Liver (tissue), 9 donors: ENCODE results near the gene FLNC. TPM values are rescaled to one million over a fixed set of nuclear protein-coding genes. Genes with fewer than 3 reads are reported as not detected.

Experiments
- DNase-seq: peaks from one replicate; pipeline ENCODE4 v3.0.0-alpha.2; 2017; ENCODE audit warnings: low spot score
- H3K27ac ChIP-seq, 2 donors: one replicate each; pipeline ENCODE4 v1.7.0; 2013; ENCODE audit warnings: inconsistent platforms in 2 of 2, low read length in 2 of 2, control low read depth in 1 of 2, low read depth in 1 of 2, mild to moderate bottlenecking in 1 of 2
- H3K27me3 ChIP-seq, 4 donors: one replicate each; pipeline versions ENCODE4 v1.6.1 to v1.7.0; 2013; ENCODE audit warnings: low read length in 3 of 4, inconsistent platforms in 1 of 4, mild to moderate bottlenecking in 1 of 4, moderate library complexity in 1 of 4; ENCODE audit not compliant: control insufficient read depth in 4 of 4, insufficient read depth in 4 of 4
- H3K36me3 ChIP-seq, 4 donors: one replicate each; pipeline versions ENCODE4 v1.6.1 to v1.7.0; 2013; ENCODE audit warnings: low read length in 3 of 4, mild to moderate bottlenecking in 3 of 4, low read depth in 1 of 4, moderate library complexity in 1 of 4; ENCODE audit not compliant: control insufficient read depth in 4 of 4, insufficient read depth in 3 of 4
- H3K4me1 ChIP-seq, 4 donors: one replicate each; pipeline versions ENCODE4 v1.6.1 to v1.7.0; 2013; ENCODE audit warnings: low read length in 3 of 4, mild to moderate bottlenecking in 3 of 4, moderate library complexity in 1 of 4; ENCODE audit not compliant: control insufficient read depth in 4 of 4, insufficient read depth in 4 of 4
- H3K4me3 ChIP-seq, 3 donors: one replicate each; pipeline versions ENCODE4 v1.6.1 to v1.7.0; 2013; ENCODE audit warnings: low read length in 3 of 3, control low read depth in 1 of 3, low read depth in 1 of 3, mild to moderate bottlenecking in 1 of 3
- H3K9ac ChIP-seq, 2 donors: one replicate each; pipeline ENCODE4 v1.7.0; 2013; ENCODE audit warnings: low read length in 2 of 2, mild to moderate bottlenecking in 2 of 2, moderate library complexity in 2 of 2, control low read depth in 1 of 2, low read depth in 1 of 2
- H3K9me3 ChIP-seq, 4 donors: one replicate each; pipeline versions ENCODE4 v1.6.1 to v1.7.0; 2013; ENCODE audit warnings: low read length in 3 of 4; ENCODE audit not compliant: control insufficient read depth in 4 of 4
- EGR1 ChIP-seq, 2 donors: IDR thresholded peaks; 2 replicates each; pipeline ENCODE4 v1.6.1; 2016 to 2018; ENCODE audit warnings: antibody characterized with exemption in 2 of 2, low read depth in 2 of 2
- FOXA1 ChIP-seq: IDR thresholded peaks from 2 replicates; pipeline ENCODE4 v1.6.1; 2016; ENCODE audit warnings: antibody characterized with exemption
- FOXA2 ChIP-seq: IDR thresholded peaks from 2 replicates; pipeline ENCODE4 v1.6.1; 2016; ENCODE audit warnings: antibody characterized with exemption
- GABPA ChIP-seq, 2 donors: IDR thresholded peaks in 1 of 2; conservative IDR thresholded peaks in 1 of 2; 2 replicates each; pipeline ENCODE4 v1.6.1; 2016; ENCODE audit warnings: antibody characterized with exemption in 2 of 2, mild to moderate bottlenecking in 1 of 2, moderate library complexity in 1 of 2
- HNF4A ChIP-seq, 2 donors: conservative IDR thresholded peaks; 2 replicates each; pipeline ENCODE4 v1.6.1; 2016; ENCODE audit warnings: antibody characterized with exemption in 2 of 2, mild to moderate bottlenecking in 2 of 2
- HNF4G ChIP-seq: IDR thresholded peaks from 2 replicates; pipeline ENCODE4 v1.6.1; 2016; ENCODE audit warnings: antibody characterized with exemption
- JUND ChIP-seq, 2 donors: IDR thresholded peaks; 2 replicates each; pipeline ENCODE4 v1.6.1; 2016; ENCODE audit warnings: antibody characterized with exemption in 2 of 2
- NR2F2 ChIP-seq: IDR thresholded peaks from 2 replicates; pipeline ENCODE4 v1.6.1; 2016; ENCODE audit warnings: antibody characterized with exemption
- RAD21 ChIP-seq, 2 donors: IDR thresholded peaks; 2 replicates each; pipeline ENCODE4 v1.6.1; 2016; ENCODE audit warnings: antibody characterized with exemption in 2 of 2, mild to moderate bottlenecking in 2 of 2
- RXRA ChIP-seq, 2 donors: IDR thresholded peaks; 2 replicates each; pipeline ENCODE4 v1.6.1; 2017 to 2018; ENCODE audit warnings: antibody characterized with exemption in 2 of 2, mild to moderate bottlenecking in 1 of 2
- SP1 ChIP-seq: IDR thresholded peaks from 2 replicates; pipeline ENCODE4 v1.6.1; 2018; ENCODE audit warnings: antibody characterized with exemption, mild to moderate bottlenecking
- TAF1 ChIP-seq: conservative IDR thresholded peaks from 2 replicates; pipeline ENCODE4 v1.6.1; 2016; ENCODE audit warnings: antibody characterized with exemption, mild to moderate bottlenecking
- WGBS: extraction: QIAGEN DNeasy Blood & Tissue Kit; methylation state at CpG from one replicate; pipeline ENCODE4 v1.1.7; 2013; 5-methylcytosine and 5-hydroxymethylcytosine counted together
- polyA plus RNA-seq, 2 donors: library from polyadenylated mRNA; stranded (reverse) in 1 of 2; unstranded in 1 of 2; fragments of 200-250 nt in 1 of 2; fragments of >200 nt in 1 of 2; fragmentation: Nextera tagmentation in 1 of 2; extraction: Ambion mirVana in 1 of 2; gene quantifications; one replicate each; pipeline versions ENCODE4 v1.2.1 to v1.2.3, GENCODE V29; 2013 to 2015
- total RNA-seq, 2 donors: library from RNA; depleted of rRNA; stranded (reverse); fragments of >200 nt; gene quantifications; one replicate each; pipeline ENCODE4 v1.2.3, GENCODE V29; 2014
- TF ChIP-seq, protein P1 (sequence below): IDR thresholded peaks from 2 replicates; pipeline ENCODE4 v1.6.1; 2016; ENCODE audit warnings: antibody characterized with exemption
- TF ChIP-seq, protein P2 (sequence below): IDR thresholded peaks from 2 replicates; pipeline ENCODE4 v1.6.1; 2016; ENCODE audit warnings: antibody characterized with exemption
- TF ChIP-seq, protein P3 (sequence below): IDR thresholded peaks from 2 replicates; pipeline ENCODE4 v1.6.1; 2016; ENCODE audit warnings: antibody characterized with exemption, mild to moderate bottlenecking
- TF ChIP-seq, protein P4 (sequence below): IDR thresholded peaks from 2 replicates; pipeline ENCODE4 v1.6.1; 2016; ENCODE audit warnings: antibody characterized with exemption
- TF ChIP-seq, protein P5 (sequence below): fragments of 150-350 bp; IDR thresholded peaks from 2 replicates; pipeline ENCODE4 v1.5.1; 2017; ENCODE audit warnings: improper control_type of control experiment, low read depth, low read length; ENCODE audit not compliant: missing input control
- donor health status: healthy.
- donor health status: healthy.
- donor health status: healthy.
- donor health status: healthy.
- donor health status: healthy.

The FLNC gene
- total and polyA plus RNA-seq, 4 donors = 0.03 to 2.3 (median 0.53) TPM

DNA sequence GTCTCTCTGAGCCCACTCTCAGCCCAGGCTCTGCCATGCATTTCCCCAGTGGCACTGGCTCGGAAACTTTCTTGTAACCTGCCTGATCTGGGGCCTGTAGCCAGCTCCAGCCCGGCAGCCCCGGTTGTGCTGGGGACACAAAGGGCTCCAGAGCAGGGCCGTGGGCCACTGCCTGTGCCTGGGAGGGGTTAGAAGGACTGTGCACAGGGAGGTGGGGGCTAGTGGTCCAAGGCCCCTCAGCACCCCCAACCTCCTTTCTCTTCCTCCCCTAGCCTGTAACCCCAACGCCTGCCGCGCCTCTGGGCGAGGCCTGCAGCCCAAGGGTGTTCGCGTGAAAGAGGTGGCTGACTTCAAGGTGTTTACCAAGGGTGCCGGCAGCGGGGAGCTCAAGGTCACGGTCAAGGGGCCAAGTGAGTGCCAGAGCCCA lies 9.6 kb downstream of the FLNC start:
- H3K27me3 ChIP-seq = no peaks in the 10 kb centered on the region
- H3K9ac ChIP-seq = no peak overlapping the region
- no peak overlapping the region for H3K4me3 ChIP-seq
- no peaks in the 10 kb centered on the region for H3K36me3 ChIP-seq
- DNase-seq = no peak
- H3K4me1 ChIP-seq = no peaks in the 10 kb centered on the region
- no peaks in the 10 kb centered on the region for H3K9me3 ChIP-seq
- TF ChIP-seq HNF4A (conservative IDR thresholded peaks at IDR 0.05) (no peak), GABPA (IDR thresholded peaks at IDR 0.05 in 1 of 2, conservative IDR thresholded peaks at IDR 0.05 in 1 of 2) (no peak), JUND (IDR thresholded peaks at IDR 0.05) (no peak), SP1 (no peak), TAF1 (no peak), RXRA (IDR thresholded peaks at IDR 0.05) (no peak), FOXA2 (no peak), HNF4G (no peak), RAD21 (IDR thresholded peaks at IDR 0.05) (no peak)
- TF ChIP-seq, protein P1, sequence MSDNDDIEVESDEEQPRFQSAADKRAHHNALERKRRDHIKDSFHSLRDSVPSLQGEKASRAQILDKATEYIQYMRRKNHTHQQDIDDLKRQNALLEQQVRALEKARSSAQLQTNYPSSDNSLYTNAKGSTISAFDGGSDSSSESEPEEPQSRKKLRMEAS = no peak
- TF ChIP-seq, protein P2, sequence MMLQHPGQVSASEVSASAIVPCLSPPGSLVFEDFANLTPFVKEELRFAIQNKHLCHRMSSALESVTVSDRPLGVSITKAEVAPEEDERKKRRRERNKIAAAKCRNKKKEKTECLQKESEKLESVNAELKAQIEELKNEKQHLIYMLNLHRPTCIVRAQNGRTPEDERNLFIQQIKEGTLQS = no peak
- no peak overlapping the region for H3K27ac ChIP-seq
- WGBS = 90% methylated on average over 13 of the region's 13 CpGs

DNA sequence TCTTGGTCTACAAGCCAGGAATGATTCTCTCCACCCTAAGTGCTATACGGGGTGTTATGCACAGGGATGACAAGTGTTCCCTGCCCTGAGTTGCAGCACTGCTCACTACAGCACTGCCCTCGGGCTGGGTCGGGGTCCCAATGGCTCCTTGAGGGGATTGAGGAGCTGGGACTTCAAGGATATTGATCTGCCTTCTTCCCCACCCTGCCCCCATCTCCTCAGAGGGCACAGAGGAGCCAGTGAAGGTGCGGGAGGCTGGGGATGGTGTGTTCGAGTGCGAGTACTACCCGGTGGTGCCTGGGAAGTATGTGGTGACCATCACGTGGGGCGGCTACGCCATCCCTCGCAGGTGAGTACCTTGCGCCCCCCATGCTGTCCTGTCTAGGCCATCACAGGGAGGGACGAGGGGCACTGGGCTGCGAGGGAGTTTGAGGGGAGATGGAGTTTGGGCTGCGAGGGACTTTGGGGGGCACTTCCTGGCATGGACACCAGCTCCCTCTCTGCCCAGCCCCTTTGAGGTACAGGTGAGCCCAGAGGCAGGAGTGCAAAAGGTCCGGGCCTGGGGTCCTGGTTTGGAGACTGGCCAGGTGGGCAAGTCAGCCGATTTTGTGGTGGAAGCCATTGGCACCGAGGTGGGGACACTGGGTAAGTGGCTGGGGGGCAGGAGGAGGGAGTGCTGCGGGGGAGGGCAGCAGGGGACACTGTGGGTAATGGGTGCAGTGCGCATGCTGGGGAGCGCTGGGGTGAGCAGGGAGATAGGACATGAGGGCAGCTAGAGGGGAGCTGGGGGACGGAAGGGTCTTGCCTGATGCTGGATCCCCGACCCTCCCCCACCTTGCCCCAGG lies 10.3 kb downstream of the FLNC start:
- no peaks in the 10 kb centered on the region for H3K4me1 ChIP-seq
- TF ChIP-seq NR2F2 (no peak), HNF4G (no peak), HNF4A (conservative IDR thresholded peaks at IDR 0.05) (no peak), SP1 (no peak), JUND (IDR thresholded peaks at IDR 0.05) (no peak), FOXA1 (no peak), EGR1 (IDR thresholded peaks at IDR 0.05; ENCODE audit: low read depth in 2 of 2) (no peak), FOXA2 (no peak), RXRA (IDR thresholded peaks at IDR 0.05) (no peak), GABPA (IDR thresholded peaks at IDR 0.05 in 1 of 2, conservative IDR thresholded peaks at IDR 0.05 in 1 of 2) (no peak)
- TF ChIP-seq, protein P1 = no peak
- TF ChIP-seq, protein P2 = no peak
- TF ChIP-seq, protein P3, sequence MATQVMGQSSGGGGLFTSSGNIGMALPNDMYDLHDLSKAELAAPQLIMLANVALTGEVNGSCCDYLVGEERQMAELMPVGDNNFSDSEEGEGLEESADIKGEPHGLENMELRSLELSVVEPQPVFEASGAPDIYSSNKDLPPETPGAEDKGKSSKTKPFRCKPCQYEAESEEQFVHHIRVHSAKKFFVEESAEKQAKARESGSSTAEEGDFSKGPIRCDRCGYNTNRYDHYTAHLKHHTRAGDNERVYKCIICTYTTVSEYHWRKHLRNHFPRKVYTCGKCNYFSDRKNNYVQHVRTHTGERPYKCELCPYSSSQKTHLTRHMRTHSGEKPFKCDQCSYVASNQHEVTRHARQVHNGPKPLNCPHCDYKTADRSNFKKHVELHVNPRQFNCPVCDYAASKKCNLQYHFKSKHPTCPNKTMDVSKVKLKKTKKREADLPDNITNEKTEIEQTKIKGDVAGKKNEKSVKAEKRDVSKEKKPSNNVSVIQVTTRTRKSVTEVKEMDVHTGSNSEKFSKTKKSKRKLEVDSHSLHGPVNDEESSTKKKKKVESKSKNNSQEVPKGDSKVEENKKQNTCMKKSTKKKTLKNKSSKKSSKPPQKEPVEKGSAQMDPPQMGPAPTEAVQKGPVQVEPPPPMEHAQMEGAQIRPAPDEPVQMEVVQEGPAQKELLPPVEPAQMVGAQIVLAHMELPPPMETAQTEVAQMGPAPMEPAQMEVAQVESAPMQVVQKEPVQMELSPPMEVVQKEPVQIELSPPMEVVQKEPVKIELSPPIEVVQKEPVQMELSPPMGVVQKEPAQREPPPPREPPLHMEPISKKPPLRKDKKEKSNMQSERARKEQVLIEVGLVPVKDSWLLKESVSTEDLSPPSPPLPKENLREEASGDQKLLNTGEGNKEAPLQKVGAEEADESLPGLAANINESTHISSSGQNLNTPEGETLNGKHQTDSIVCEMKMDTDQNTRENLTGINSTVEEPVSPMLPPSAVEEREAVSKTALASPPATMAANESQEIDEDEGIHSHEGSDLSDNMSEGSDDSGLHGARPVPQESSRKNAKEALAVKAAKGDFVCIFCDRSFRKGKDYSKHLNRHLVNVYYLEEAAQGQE = no peak
- TF ChIP-seq, protein P4, sequence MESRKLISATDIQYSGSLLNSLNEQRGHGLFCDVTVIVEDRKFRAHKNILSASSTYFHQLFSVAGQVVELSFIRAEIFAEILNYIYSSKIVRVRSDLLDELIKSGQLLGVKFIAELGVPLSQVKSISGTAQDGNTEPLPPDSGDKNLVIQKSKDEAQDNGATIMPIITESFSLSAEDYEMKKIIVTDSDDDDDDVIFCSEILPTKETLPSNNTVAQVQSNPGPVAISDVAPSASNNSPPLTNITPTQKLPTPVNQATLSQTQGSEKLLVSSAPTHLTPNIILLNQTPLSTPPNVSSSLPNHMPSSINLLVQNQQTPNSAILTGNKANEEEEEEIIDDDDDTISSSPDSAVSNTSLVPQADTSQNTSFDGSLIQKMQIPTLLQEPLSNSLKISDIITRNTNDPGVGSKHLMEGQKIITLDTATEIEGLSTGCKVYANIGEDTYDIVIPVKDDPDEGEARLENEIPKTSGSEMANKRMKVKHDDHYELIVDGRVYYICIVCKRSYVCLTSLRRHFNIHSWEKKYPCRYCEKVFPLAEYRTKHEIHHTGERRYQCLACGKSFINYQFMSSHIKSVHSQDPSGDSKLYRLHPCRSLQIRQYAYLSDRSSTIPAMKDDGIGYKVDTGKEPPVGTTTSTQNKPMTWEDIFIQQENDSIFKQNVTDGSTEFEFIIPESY = no peak
- TF ChIP-seq, protein P5, sequence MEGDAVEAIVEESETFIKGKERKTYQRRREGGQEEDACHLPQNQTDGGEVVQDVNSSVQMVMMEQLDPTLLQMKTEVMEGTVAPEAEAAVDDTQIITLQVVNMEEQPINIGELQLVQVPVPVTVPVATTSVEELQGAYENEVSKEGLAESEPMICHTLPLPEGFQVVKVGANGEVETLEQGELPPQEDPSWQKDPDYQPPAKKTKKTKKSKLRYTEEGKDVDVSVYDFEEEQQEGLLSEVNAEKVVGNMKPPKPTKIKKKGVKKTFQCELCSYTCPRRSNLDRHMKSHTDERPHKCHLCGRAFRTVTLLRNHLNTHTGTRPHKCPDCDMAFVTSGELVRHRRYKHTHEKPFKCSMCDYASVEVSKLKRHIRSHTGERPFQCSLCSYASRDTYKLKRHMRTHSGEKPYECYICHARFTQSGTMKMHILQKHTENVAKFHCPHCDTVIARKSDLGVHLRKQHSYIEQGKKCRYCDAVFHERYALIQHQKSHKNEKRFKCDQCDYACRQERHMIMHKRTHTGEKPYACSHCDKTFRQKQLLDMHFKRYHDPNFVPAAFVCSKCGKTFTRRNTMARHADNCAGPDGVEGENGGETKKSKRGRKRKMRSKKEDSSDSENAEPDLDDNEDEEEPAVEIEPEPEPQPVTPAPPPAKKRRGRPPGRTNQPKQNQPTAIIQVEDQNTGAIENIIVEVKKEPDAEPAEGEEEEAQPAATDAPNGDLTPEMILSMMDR = no peak
- no peak overlapping the region for H3K4me3 ChIP-seq
- DNase-seq = no peak
- H3K9me3 ChIP-seq = no peaks in the 10 kb centered on the region
- no peaks in the 10 kb centered on the region for H3K27me3 ChIP-seq
- WGBS = 89% methylated on average over 23 of the region's 23 CpGs
- no peaks in the 10 kb centered on the region for H3K36me3 ChIP-seq
- no peak overlapping the region for H3K27ac ChIP-seq
- no peak overlapping the region for H3K9ac ChIP-seq
